Liver (tissue), 9 donors: Measurements from ENCODE around the gene TTLL7. TPM values are rescaled to one million over a fixed set of nuclear protein-coding genes. Genes with fewer than 3 reads are reported as not detected.

Experiments
- DNase-seq: peaks from one replicate; pipeline ENCODE4 v3.0.0-alpha.2; 2017; ENCODE audit warnings: low spot score
- H3K27ac ChIP-seq, 2 donors: one replicate each; pipeline ENCODE4 v1.7.0; 2013; ENCODE audit warnings: inconsistent platforms in 2 of 2, low read length in 2 of 2, control low read depth in 1 of 2, low read depth in 1 of 2, mild to moderate bottlenecking in 1 of 2
- H3K27me3 ChIP-seq, 4 donors: one replicate each; pipeline versions ENCODE4 v1.6.1 to v1.7.0; 2013; ENCODE audit warnings: low read length in 3 of 4, inconsistent platforms in 1 of 4, mild to moderate bottlenecking in 1 of 4, moderate library complexity in 1 of 4; ENCODE audit not compliant: control insufficient read depth in 4 of 4, insufficient read depth in 4 of 4
- H3K36me3 ChIP-seq, 4 donors: one replicate each; pipeline versions ENCODE4 v1.6.1 to v1.7.0; 2013; ENCODE audit warnings: low read length in 3 of 4, mild to moderate bottlenecking in 3 of 4, low read depth in 1 of 4, moderate library complexity in 1 of 4; ENCODE audit not compliant: control insufficient read depth in 4 of 4, insufficient read depth in 3 of 4
- H3K4me1 ChIP-seq, 4 donors: one replicate each; pipeline versions ENCODE4 v1.6.1 to v1.7.0; 2013; ENCODE audit warnings: low read length in 3 of 4, mild to moderate bottlenecking in 3 of 4, moderate library complexity in 1 of 4; ENCODE audit not compliant: control insufficient read depth in 4 of 4, insufficient read depth in 4 of 4
- H3K4me3 ChIP-seq, 3 donors: one replicate each; pipeline versions ENCODE4 v1.6.1 to v1.7.0; 2013; ENCODE audit warnings: low read length in 3 of 3, control low read depth in 1 of 3, low read depth in 1 of 3, mild to moderate bottlenecking in 1 of 3
- H3K9ac ChIP-seq, 2 donors: one replicate each; pipeline ENCODE4 v1.7.0; 2013; ENCODE audit warnings: low read length in 2 of 2, mild to moderate bottlenecking in 2 of 2, moderate library complexity in 2 of 2, control low read depth in 1 of 2, low read depth in 1 of 2
- H3K9me3 ChIP-seq, 4 donors: one replicate each; pipeline versions ENCODE4 v1.6.1 to v1.7.0; 2013; ENCODE audit warnings: low read length in 3 of 4; ENCODE audit not compliant: control insufficient read depth in 4 of 4
- EGR1 ChIP-seq, 2 donors: IDR thresholded peaks; 2 replicates each; pipeline ENCODE4 v1.6.1; 2016 to 2018; ENCODE audit warnings: antibody characterized with exemption in 2 of 2, low read depth in 2 of 2
- FOXA2 ChIP-seq: IDR thresholded peaks from 2 replicates; pipeline ENCODE4 v1.6.1; 2016; ENCODE audit warnings: antibody characterized with exemption
- GABPA ChIP-seq, 2 donors: IDR thresholded peaks in 1 of 2; conservative IDR thresholded peaks in 1 of 2; 2 replicates each; pipeline ENCODE4 v1.6.1; 2016; ENCODE audit warnings: antibody characterized with exemption in 2 of 2, mild to moderate bottlenecking in 1 of 2, moderate library complexity in 1 of 2
- HNF4A ChIP-seq, 2 donors: conservative IDR thresholded peaks; 2 replicates each; pipeline ENCODE4 v1.6.1; 2016; ENCODE audit warnings: antibody characterized with exemption in 2 of 2, mild to moderate bottlenecking in 2 of 2
- HNF4G ChIP-seq: IDR thresholded peaks from 2 replicates; pipeline ENCODE4 v1.6.1; 2016; ENCODE audit warnings: antibody characterized with exemption
- JUND ChIP-seq, 2 donors: IDR thresholded peaks; 2 replicates each; pipeline ENCODE4 v1.6.1; 2016; ENCODE audit warnings: antibody characterized with exemption in 2 of 2
- NR2F2 ChIP-seq: IDR thresholded peaks from 2 replicates; pipeline ENCODE4 v1.6.1; 2016; ENCODE audit warnings: antibody characterized with exemption
- RAD21 ChIP-seq, 2 donors: IDR thresholded peaks; 2 replicates each; pipeline ENCODE4 v1.6.1; 2016; ENCODE audit warnings: antibody characterized with exemption in 2 of 2, mild to moderate bottlenecking in 2 of 2
- REST ChIP-seq: IDR thresholded peaks from 2 replicates; pipeline ENCODE4 v1.6.1; 2016; ENCODE audit warnings: antibody characterized with exemption, mild to moderate bottlenecking
- RXRA ChIP-seq, 2 donors: IDR thresholded peaks; 2 replicates each; pipeline ENCODE4 v1.6.1; 2017 to 2018; ENCODE audit warnings: antibody characterized with exemption in 2 of 2, mild to moderate bottlenecking in 1 of 2
- SP1 ChIP-seq: IDR thresholded peaks from 2 replicates; pipeline ENCODE4 v1.6.1; 2018; ENCODE audit warnings: antibody characterized with exemption, mild to moderate bottlenecking
- TAF1 ChIP-seq: conservative IDR thresholded peaks from 2 replicates; pipeline ENCODE4 v1.6.1; 2016; ENCODE audit warnings: antibody characterized with exemption, mild to moderate bottlenecking
- YY1 ChIP-seq: IDR thresholded peaks from 2 replicates; pipeline ENCODE4 v1.6.1; 2016; ENCODE audit warnings: antibody characterized with exemption, mild to moderate bottlenecking
- WGBS: extraction: QIAGEN DNeasy Blood & Tissue Kit; methylation state at CpG from one replicate; pipeline ENCODE4 v1.1.7; 2013; 5-methylcytosine and 5-hydroxymethylcytosine counted together
- polyA plus RNA-seq, 2 donors: library from polyadenylated mRNA; stranded (reverse) in 1 of 2; unstranded in 1 of 2; fragments of 200-250 nt in 1 of 2; fragments of >200 nt in 1 of 2; fragmentation: Nextera tagmentation in 1 of 2; extraction: Ambion mirVana in 1 of 2; gene quantifications; one replicate each; pipeline versions ENCODE4 v1.2.1 to v1.2.3, GENCODE V29; 2013 to 2015
- total RNA-seq, 2 donors: library from RNA; depleted of rRNA; stranded (reverse); fragments of >200 nt; gene quantifications; one replicate each; pipeline ENCODE4 v1.2.3, GENCODE V29; 2014
- TF ChIP-seq, protein P1 (sequence below): IDR thresholded peaks from 2 replicates; pipeline ENCODE4 v1.6.1; 2016; ENCODE audit warnings: antibody characterized with exemption
- TF ChIP-seq, protein P2 (sequence below): IDR thresholded peaks from 2 replicates; pipeline ENCODE4 v1.6.1; 2016; ENCODE audit warnings: antibody characterized with exemption
- TF ChIP-seq, protein P3 (sequence below): IDR thresholded peaks from 2 replicates; pipeline ENCODE4 v1.6.1; 2016; ENCODE audit warnings: antibody characterized with exemption
- donor health status: healthy.
- donor health status: healthy.
- donor health status: healthy.
- donor health status: healthy.
- donor health status: healthy.

TTLL7 gene
- total and polyA plus RNA-seq, 4 donors = 1.1 to 6.0 (median 1.9) TPM

DNA sequence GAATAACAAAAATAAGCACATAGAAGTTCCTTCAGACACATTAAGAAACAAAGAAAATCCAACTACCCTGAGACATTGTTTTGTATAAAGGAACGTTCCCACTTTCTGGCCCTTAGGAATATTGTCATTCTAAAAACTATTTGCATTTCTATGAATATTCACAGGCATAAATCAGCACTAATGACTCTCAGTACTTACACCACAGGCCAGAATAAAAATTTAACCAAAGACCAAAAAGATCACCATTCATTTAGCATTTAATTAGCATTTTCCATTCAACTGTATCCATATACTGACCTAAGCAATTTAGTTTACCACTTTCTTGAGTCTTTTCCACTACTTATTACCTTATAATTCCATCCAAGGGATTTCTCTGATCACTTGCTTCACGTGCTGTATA is 75.4 kb downstream of the TTLL7 start:
- H3K4me1 ChIP-seq = no peaks in the 10 kb centered on the region
- H3K27me3 ChIP-seq = no peaks in the 10 kb centered on the region
- no peak overlapping the region for H3K9ac ChIP-seq
- DNase-seq = no peak
- H3K9me3 ChIP-seq = no peaks in the 10 kb centered on the region
- no peak overlapping the region for H3K27ac ChIP-seq
- H3K36me3 ChIP-seq = no peaks in the 10 kb centered on the region
- 82% methylated on average over 2 of the region's 2 CpGs for WGBS
- H3K4me3 ChIP-seq = no peak overlapping the region
- no peak for TF ChIP-seq REST
- TF ChIP-seq JUND (IDR thresholded peaks at IDR 0.05) = no peak
- TF ChIP-seq, protein P1, sequence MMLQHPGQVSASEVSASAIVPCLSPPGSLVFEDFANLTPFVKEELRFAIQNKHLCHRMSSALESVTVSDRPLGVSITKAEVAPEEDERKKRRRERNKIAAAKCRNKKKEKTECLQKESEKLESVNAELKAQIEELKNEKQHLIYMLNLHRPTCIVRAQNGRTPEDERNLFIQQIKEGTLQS = no peak
- no peak for TF ChIP-seq FOXA2
- TF ChIP-seq, protein P2, sequence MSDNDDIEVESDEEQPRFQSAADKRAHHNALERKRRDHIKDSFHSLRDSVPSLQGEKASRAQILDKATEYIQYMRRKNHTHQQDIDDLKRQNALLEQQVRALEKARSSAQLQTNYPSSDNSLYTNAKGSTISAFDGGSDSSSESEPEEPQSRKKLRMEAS = no peak
- no peak for TF ChIP-seq TAF1
- TF ChIP-seq NR2F2 = no peak
- no peak for TF ChIP-seq YY1
- no peak for TF ChIP-seq EGR1 (IDR thresholded peaks at IDR 0.05; ENCODE audit: low read depth in 2 of 2)
- no peak for TF ChIP-seq SP1
- TF ChIP-seq, protein P3, sequence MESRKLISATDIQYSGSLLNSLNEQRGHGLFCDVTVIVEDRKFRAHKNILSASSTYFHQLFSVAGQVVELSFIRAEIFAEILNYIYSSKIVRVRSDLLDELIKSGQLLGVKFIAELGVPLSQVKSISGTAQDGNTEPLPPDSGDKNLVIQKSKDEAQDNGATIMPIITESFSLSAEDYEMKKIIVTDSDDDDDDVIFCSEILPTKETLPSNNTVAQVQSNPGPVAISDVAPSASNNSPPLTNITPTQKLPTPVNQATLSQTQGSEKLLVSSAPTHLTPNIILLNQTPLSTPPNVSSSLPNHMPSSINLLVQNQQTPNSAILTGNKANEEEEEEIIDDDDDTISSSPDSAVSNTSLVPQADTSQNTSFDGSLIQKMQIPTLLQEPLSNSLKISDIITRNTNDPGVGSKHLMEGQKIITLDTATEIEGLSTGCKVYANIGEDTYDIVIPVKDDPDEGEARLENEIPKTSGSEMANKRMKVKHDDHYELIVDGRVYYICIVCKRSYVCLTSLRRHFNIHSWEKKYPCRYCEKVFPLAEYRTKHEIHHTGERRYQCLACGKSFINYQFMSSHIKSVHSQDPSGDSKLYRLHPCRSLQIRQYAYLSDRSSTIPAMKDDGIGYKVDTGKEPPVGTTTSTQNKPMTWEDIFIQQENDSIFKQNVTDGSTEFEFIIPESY = no peak
- no peak for TF ChIP-seq RAD21 (IDR thresholded peaks at IDR 0.05)
- TF ChIP-seq HNF4G = no peak
- TF ChIP-seq RXRA (IDR thresholded peaks at IDR 0.05) = no peak
- TF ChIP-seq GABPA (IDR thresholded peaks at IDR 0.05 in 1 of 2, conservative IDR thresholded peaks at IDR 0.05 in 1 of 2) = no peak
- no peak for TF ChIP-seq HNF4A (conservative IDR thresholded peaks at IDR 0.05)

DNA sequence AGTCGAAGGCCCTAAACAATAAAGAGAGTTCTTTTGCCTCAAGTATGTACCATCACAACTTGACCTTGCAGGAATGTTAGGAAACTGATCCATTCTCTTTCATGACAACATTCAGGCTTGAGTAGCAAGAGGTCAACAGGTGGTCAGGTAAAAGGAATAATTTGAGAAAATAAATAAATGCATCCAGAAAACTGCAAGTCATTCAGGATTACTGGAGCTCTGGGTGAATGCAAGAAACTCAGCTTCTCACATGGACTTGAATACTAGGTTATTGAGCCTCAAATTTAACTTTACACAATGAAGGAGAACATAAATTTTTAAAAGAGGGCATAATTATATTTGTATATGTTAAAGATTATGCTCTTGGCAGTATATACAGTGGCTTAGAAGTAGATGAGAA is 76.5 kb downstream of the TTLL7 start:
- WGBS = 66% methylated on average over 1 of the region's 1 CpG
- no peak for TF ChIP-seq NR2F2
- no peak for TF ChIP-seq FOXA2
- no peak for TF ChIP-seq GABPA (IDR thresholded peaks at IDR 0.05 in 1 of 2, conservative IDR thresholded peaks at IDR 0.05 in 1 of 2)
- TF ChIP-seq, protein P1 = no peak
- no peak for TF ChIP-seq YY1
- TF ChIP-seq RAD21 (IDR thresholded peaks at IDR 0.05) = no peak
- Histone ChIP-seq H3K4me1 (no peaks in the 10 kb centered on the region), H3K36me3 (no peaks in the 10 kb centered on the region), H3K27ac (no peak overlapping the region), H3K4me3 (no peak overlapping the region), H3K9ac (no peak overlapping the region), H3K9me3 (no peaks in the 10 kb centered on the region), H3K27me3 (no peaks in the 10 kb centered on the region)
- DNase-seq = no peak
